Mesenchymal stem cell (in vitro differentiated cells and primary cell): ENCODE measurements around the gene MYO9B.
A peak's percentile ranks its signal among the peaks of the same experiment; 100 is the strongest.

Experiments used
- DNase-seq: peaks from one replicate; pipeline ENCODE4 v3.0.0-alpha.2; 2013
- H2AFZ ChIP-seq: one replicate; pipeline ENCODE4 v1.6.1; 2013; ENCODE audit warnings: low read depth, mild to moderate bottlenecking, control low read depth, inconsistent platforms, low read length, moderate library complexity
- H2AK5ac ChIP-seq: 2 replicates; pipeline ENCODE4 v1.6.1; 2013; ENCODE audit warnings: low read length, moderate library complexity, mild to moderate bottlenecking, inconsistent platforms; ENCODE audit not compliant: severe bottlenecking
- H2BK120ac ChIP-seq: one replicate; pipeline ENCODE4 v1.6.1; 2013; ENCODE audit warnings: low read depth, mild to moderate bottlenecking, inconsistent platforms, low read length, moderate library complexity
- H2BK12ac ChIP-seq, 2 experiments: one replicate each; pipeline ENCODE4 v1.6.1; 2013; ENCODE audit warnings: inconsistent platforms in 2 of 2, low read length in 2 of 2, mild to moderate bottlenecking in 2 of 2, moderate library complexity in 2 of 2, control low read depth in 1 of 2
- H2BK15ac ChIP-seq: one replicate; pipeline ENCODE4 v1.6.1; 2013; ENCODE audit warnings: mild to moderate bottlenecking, low read depth, inconsistent platforms; ENCODE audit not compliant: poor library complexity, severe bottlenecking
- H2BK5ac ChIP-seq: 2 replicates; pipeline ENCODE4 v1.6.1; 2013; ENCODE audit warnings: low read depth, mild to moderate bottlenecking, low read length, control low read depth, inconsistent platforms; ENCODE audit not compliant: poor library complexity, severe bottlenecking
- H3K14ac ChIP-seq, 2 experiments: one replicate each; pipeline ENCODE4 v1.6.1; 2013; ENCODE audit warnings: inconsistent platforms in 2 of 2, low read length in 2 of 2, control low read depth in 1 of 2, mild to moderate bottlenecking in 1 of 2, moderate library complexity in 1 of 2
- H3K18ac ChIP-seq, 2 experiments: one replicate each; pipeline ENCODE4 v1.6.1; 2013; ENCODE audit warnings: inconsistent platforms in 2 of 2, low read length in 2 of 2, control low read depth in 1 of 2, low read depth in 1 of 2, mild to moderate bottlenecking in 1 of 2
- H3K23ac ChIP-seq, 2 experiments: one replicate each; pipeline ENCODE4 v1.6.1; 2013; ENCODE audit warnings: inconsistent platforms in 2 of 2, low read length in 2 of 2, mild to moderate bottlenecking in 2 of 2, moderate library complexity in 2 of 2, control low read depth in 1 of 2
- H3K27ac ChIP-seq: 2 replicates; pipeline ENCODE4 v1.5.1; 2013; ENCODE audit warnings: mild to moderate bottlenecking, moderate library complexity, low read length, control low read depth, inconsistent platforms; ENCODE audit not compliant: poor library complexity, severe bottlenecking
- H3K27me3 ChIP-seq, 2 experiments: 2 replicates each; pipeline versions ENCODE4 v1.6.1 to v1.7.0; 2013; ENCODE audit warnings: low read length in 2 of 2, mild to moderate bottlenecking in 2 of 2, moderate library complexity in 2 of 2, control low read depth in 1 of 2, inconsistent platforms in 1 of 2; ENCODE audit not compliant: control insufficient read depth in 1 of 2, insufficient read depth in 1 of 2
- H3K36me3 ChIP-seq, 2 experiments: 2 replicates each; pipeline versions ENCODE4 v1.6.1 to v1.7.0; 2013; ENCODE audit warnings: low read length in 2 of 2, control low read depth in 1 of 2, inconsistent platforms in 1 of 2, low read depth in 1 of 2, mild to moderate bottlenecking in 1 of 2; ENCODE audit not compliant: insufficient read depth in 2 of 2, control insufficient read depth in 1 of 2
- H3K4ac ChIP-seq, 2 experiments: one replicate each; pipeline ENCODE4 v1.6.1; 2013; ENCODE audit warnings: inconsistent platforms in 2 of 2, low read length in 2 of 2, mild to moderate bottlenecking in 2 of 2, moderate library complexity in 2 of 2, control low read depth in 1 of 2, low read depth in 1 of 2
- H3K4me1 ChIP-seq: 2 replicates; pipeline ENCODE4 v1.6.1; 2013; ENCODE audit warnings: low read depth, low read length, control low read depth; ENCODE audit not compliant: control insufficient read depth, insufficient read depth
- H3K4me2 ChIP-seq: 2 replicates; pipeline ENCODE4 v1.6.1; 2013; ENCODE audit warnings: low read length, mild to moderate bottlenecking, inconsistent platforms; ENCODE audit not compliant: poor library complexity, severe bottlenecking
- H3K4me3 ChIP-seq, 2 experiments: 2 replicates each; pipeline versions ENCODE4 v1.5.1 to v1.7.0; 2013; ENCODE audit warnings: low read length in 2 of 2, mild to moderate bottlenecking in 2 of 2, control low read depth in 1 of 2, low read depth in 1 of 2; ENCODE audit not compliant: insufficient read depth in 1 of 2
- H3K79me1 ChIP-seq: replicated peaks from 2 replicates; pipeline ENCODE4 v1.6.1; 2013; ENCODE audit warnings: mild to moderate bottlenecking, control low read depth, low read length, inconsistent platforms; ENCODE audit not compliant: poor library complexity, severe bottlenecking
- H3K9ac ChIP-seq: 2 replicates; pipeline ENCODE4 v1.7.0; 2013; ENCODE audit warnings: mild to moderate bottlenecking, low read length, moderate library complexity
- H3K9me3 ChIP-seq: 2 replicates; pipeline ENCODE4 v1.7.0; 2013; ENCODE audit warnings: mild to moderate bottlenecking, low read length; ENCODE audit not compliant: control insufficient read depth
- H4K8ac ChIP-seq: one replicate; pipeline ENCODE4 v1.6.1; 2013; ENCODE audit warnings: inconsistent platforms, mild to moderate bottlenecking, low read length, moderate library complexity
- H4K91ac ChIP-seq: one replicate; pipeline ENCODE4 v1.6.1; 2013; ENCODE audit warnings: mild to moderate bottlenecking, low read length, inconsistent platforms
- WGBS: methylation state at CpG from one replicate; pipeline ENCODE4 v1.1.7; 2013; ENCODE audit warnings: mixed read lengths; 5-methylcytosine and 5-hydroxymethylcytosine counted together

MYO9B gene

DNA sequence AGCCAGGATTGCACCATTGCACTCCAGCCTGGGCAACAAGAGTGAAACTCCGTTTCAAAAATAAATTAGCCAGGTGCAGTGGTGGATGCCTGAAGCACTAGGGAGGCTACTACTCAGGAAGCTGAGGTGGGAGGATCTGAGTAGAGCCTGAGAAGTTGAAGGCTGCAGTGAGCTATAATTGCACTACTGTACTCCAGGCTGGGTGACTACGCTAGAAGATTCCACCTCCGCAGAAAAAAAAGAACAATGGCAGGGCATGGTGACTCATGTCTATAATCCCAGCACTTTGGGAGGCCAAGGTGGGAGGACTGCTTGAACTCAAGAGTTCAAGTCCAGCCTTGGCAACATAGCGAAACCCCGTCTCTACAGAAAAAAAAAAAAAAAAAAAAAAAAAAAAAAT is 20.8 kb upstream of the MYO9B start:
- Histone ChIP-seq H3K79me1 (peaks cover 8% of the 10 kb centered on the region), H3K9ac (no peak overlapping the region), H2BK120ac (no peak overlapping the region), H3K4ac (no peak overlapping the region), H3K14ac (no peak overlapping the region), H2AK5ac (no peak overlapping the region), H4K91ac (no peak overlapping the region), H3K23ac (no peak overlapping the region), H2BK12ac (no peak overlapping the region), H3K18ac (no peak overlapping the region), H4K8ac (no peak overlapping the region), H3K4me2 (no peak overlapping the region), H3K27ac (no peak overlapping the region), H2BK15ac (no peak overlapping the region), H3K9me3 (peaks cover 21% of the 10 kb centered on the region), H3K36me3 (peaks cover 41 to 46% of the 10 kb centered on the region in 2 experiments), H3K4me1 (peaks cover 2% of the 10 kb centered on the region), H2BK5ac (no peak overlapping the region), H2AFZ (no peak overlapping the region), H3K4me3 (no peak overlapping the region), H3K27me3 (no peaks in the 10 kb centered on the region)
- DNase-seq = no peak
- WGBS = 90% methylated on average over 3 of the region's 5 CpGs

DNA sequence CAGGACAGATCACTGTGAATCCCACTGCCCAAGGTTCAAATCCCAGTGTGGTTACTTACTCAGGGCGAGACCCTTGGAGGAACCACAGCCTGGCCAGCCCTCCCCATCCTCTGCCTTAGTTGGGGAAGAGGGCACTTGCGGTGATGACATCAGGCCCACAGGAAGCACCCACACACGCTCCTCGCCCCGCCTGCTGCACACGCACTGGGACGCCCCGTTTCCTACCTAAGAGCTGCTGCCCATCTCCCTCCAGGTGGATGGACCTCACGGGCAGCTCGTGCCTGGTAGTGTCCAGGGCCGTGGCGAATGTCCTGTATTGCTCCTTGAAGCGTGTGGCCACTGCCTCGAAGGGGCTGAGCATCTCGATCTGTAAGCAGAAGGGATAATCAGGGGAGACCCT is 19.9 kb upstream of the MYO9B start:
- Histone ChIP-seq H3K4me2 (no peak overlapping the region), H3K4ac (no peak overlapping the region), H2BK12ac (no peak overlapping the region), H2BK120ac (no peak overlapping the region), H2BK5ac (no peak overlapping the region), H2BK15ac (no peak overlapping the region), H4K8ac (no peak overlapping the region), H3K27me3 (no peaks in the 10 kb centered on the region), H3K18ac (no peak overlapping the region), H4K91ac (no peak overlapping the region), H3K9ac (no peak overlapping the region), H3K4me3 (no peak overlapping the region), H3K23ac (no peak overlapping the region), H3K9me3 (peaks cover 23% of the 10 kb centered on the region), H2AFZ (no peak overlapping the region), H3K27ac (no peak overlapping the region), H3K36me3 (peaks cover 43 to 47% of the 10 kb centered on the region in 2 experiments), H2AK5ac (no peak overlapping the region), H3K4me1 (no peaks in the 10 kb centered on the region), H3K79me1 (peaks cover 11% of the 10 kb centered on the region), H3K14ac (no peak overlapping the region)
- DNase-seq = no peak
- 99% methylated on average over 15 of the region's 15 CpGs for WGBS

DNA sequence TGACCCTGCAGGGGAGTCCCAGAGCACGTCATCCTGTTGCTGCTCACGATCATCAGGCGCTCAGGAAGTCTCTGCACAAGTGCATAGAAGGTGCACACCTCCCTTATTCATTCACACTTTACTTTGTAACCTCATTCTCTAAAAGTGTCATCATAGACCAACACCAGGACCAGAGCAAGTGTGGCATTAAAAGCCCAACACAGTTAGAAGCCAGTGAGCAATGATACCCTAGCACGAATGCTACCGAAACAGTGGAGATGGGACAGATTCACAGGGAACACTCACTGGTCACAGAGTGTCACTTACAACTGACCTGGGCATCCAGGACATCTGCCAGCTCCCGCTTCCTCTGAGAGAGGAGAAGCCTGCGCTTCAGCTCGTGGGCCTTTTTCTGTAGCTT is 17.3 kb upstream of the MYO9B start:
- Histone ChIP-seq H2BK120ac (no peak overlapping the region), H3K27ac (no peak overlapping the region), H2AFZ (no peak overlapping the region), H4K91ac (no peak overlapping the region), H3K4me1 (no peaks in the 10 kb centered on the region), H3K9me3 (peaks cover 23% of the 10 kb centered on the region), H3K18ac (no peak overlapping the region), H2AK5ac (no peak overlapping the region), H3K36me3 (peaks cover 41 to 49% of the 10 kb centered on the region in 2 experiments), H3K9ac (no peak overlapping the region), H3K14ac (no peak overlapping the region), H4K8ac (no peak overlapping the region), H3K23ac (no peak overlapping the region), H2BK12ac (no peak overlapping the region), H3K27me3 (no peaks in the 10 kb centered on the region), H3K4me3 (peak overlapping the region in 1 of 2 experiments; percentile 4), H3K4me2 (no peak overlapping the region), H2BK15ac (no peak overlapping the region), H2BK5ac (no peak overlapping the region), H3K79me1 (peaks cover 21% of the 10 kb centered on the region), H3K4ac (no peak overlapping the region)
- 100% methylated on average over 8 of the region's 8 CpGs for WGBS
- peak; percentile 32 for DNase-seq

DNA sequence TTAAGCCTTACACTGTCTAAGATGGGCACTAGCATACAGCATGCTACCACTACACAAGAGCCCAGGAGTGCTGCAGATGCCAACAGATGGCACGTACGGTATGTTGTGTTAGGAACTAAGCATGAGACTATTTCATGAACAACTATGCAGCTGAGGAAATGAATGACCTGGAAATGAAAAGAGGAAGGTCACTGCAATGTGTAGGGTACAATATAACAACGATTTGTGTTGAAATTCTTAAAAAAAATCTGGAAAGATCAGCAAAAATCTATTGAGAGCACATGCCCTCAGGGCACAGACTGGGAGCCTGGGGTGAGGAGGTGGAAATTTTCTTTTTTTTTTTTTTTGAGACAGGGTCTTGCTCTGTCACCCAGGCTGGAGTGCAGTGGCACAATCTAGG is 14.8 kb upstream of the MYO9B start:
- DNase-seq = no peak
- no peak overlapping the region for H3K14ac ChIP-seq
- no peak overlapping the region for H3K4me3 ChIP-seq
- H2BK5ac ChIP-seq = no peak overlapping the region
- H3K27me3 ChIP-seq = no peaks in the 10 kb centered on the region
- no peak overlapping the region for H3K23ac ChIP-seq
- no peak overlapping the region for H2BK15ac ChIP-seq
- 99% methylated on average over 3 of the region's 3 CpGs for WGBS
- H3K4me1 ChIP-seq = no peaks in the 10 kb centered on the region
- no peak overlapping the region for H3K9ac ChIP-seq
- H2BK120ac ChIP-seq = no peak overlapping the region
- H4K91ac ChIP-seq = no peak overlapping the region
- peaks cover 27% of the 10 kb centered on the region for H3K79me1 ChIP-seq
- H2AFZ ChIP-seq = no peak overlapping the region
- no peak overlapping the region for H2BK12ac ChIP-seq
- no peak overlapping the region for H2AK5ac ChIP-seq
- peaks cover 29 to 40% of the 10 kb centered on the region in 2 experiments for H3K36me3 ChIP-seq
- H3K18ac ChIP-seq = no peak overlapping the region
- H3K4ac ChIP-seq = no peak overlapping the region
- no peak overlapping the region for H3K4me2 ChIP-seq
- H3K27ac ChIP-seq = no peak overlapping the region
- H3K9me3 ChIP-seq = peaks cover 23% of the 10 kb centered on the region
- no peak overlapping the region for H4K8ac ChIP-seq
